Smooth muscle cell (in vitro differentiated cells): ENCODE data around the gene TSPO. TPM values are rescaled to one million over a fixed set of nuclear protein-coding genes. Genes with fewer than 3 reads are reported as not detected.

Source experiments
- DNase-seq: peaks from one replicate; lab custom pipeline; 2025; ENCODE audit not compliant: unreplicated experiment; lab: John Stamatoyannopoulos, UW
- H2AFZ ChIP-seq: fragments of 200-600 bp; sonication (generic); 2 replicates; pipeline ENCODE4 v1.6.0; 2016; ENCODE audit warnings: antibody characterized with exemption, low read depth, mild to moderate bottlenecking
- H3F3A ChIP-seq: fragments of 200-600 bp; sonication (generic); 2 replicates; pipeline ENCODE4 v1.6.0; 2017; ENCODE audit warnings: antibody characterized with exemption, low read depth
- H3K27ac ChIP-seq: fragments of 200-600 bp; sonication (generic); 2 replicates; pipeline ENCODE4 v1.5.1; 2016; ENCODE audit warnings: low read depth, mild to moderate bottlenecking
- H3K27me3 ChIP-seq: fragments of 200-600 bp; sonication (generic); 2 replicates; pipeline ENCODE4 v1.6.1; 2016; ENCODE audit warnings: low read depth, mild to moderate bottlenecking
- H3K36me3 ChIP-seq: fragments of 200-600 bp; sonication (generic); 2 replicates; pipeline ENCODE4 v1.5.1; 2016; ENCODE audit warnings: low read depth
- H3K4me1 ChIP-seq: fragments of 200-600 bp; sonication (generic); 2 replicates; pipeline ENCODE4 v1.5.1; 2016; ENCODE audit warnings: low read depth
- H3K4me2 ChIP-seq: fragments of 200-600 bp; sonication (generic); 2 replicates; pipeline ENCODE4 v1.6.0; 2016; ENCODE audit warnings: mild to moderate bottlenecking
- H3K4me3 ChIP-seq: fragments of 200-600 bp; sonication (generic); 2 replicates; pipeline ENCODE4 v1.5.1; 2016; ENCODE audit warnings: mild to moderate bottlenecking
- H3K79me2 ChIP-seq: fragments of 200-600 bp; sonication (generic); 2 replicates; pipeline ENCODE4 v1.6.0; 2016; ENCODE audit warnings: low read depth, mild to moderate bottlenecking
- H3K9ac ChIP-seq: fragments of 200-600 bp; sonication (generic); 2 replicates; pipeline ENCODE4 v1.6.0; 2016; ENCODE audit warnings: low read depth
- H3K9me3 ChIP-seq: fragments of 200-600 bp; sonication (generic); replicated peaks from 2 replicates; pipeline ENCODE4 v1.5.1; 2016; ENCODE audit warnings: low read depth
- H4K20me1 ChIP-seq: fragments of 200-600 bp; sonication (generic); 2 replicates; pipeline ENCODE4 v1.6.0; 2016; ENCODE audit warnings: low read depth
- WGBS: methylation state at CpG from one replicate; pipeline ENCODE4 v1.1.7; 2016; ENCODE audit warnings: low lambda C conversion rate; 5-methylcytosine and 5-hydroxymethylcytosine counted together
- polyA plus RNA-seq: library from polyadenylated mRNA; unstranded; fragments of >200 nt; fragmentation: Nextera tagmentation; extraction: Ambion mirVana; gene quantifications from 2 replicates; pipeline ENCODE4 v1.2.1, GENCODE V29; 2016
- total RNA-seq: library from RNA; depleted of rRNA; stranded (reverse); fragments of >200 nt; gene quantifications from 2 replicates; pipeline ENCODE4 v1.2.3, GENCODE V29; 2014
- TF ChIP-seq, protein P1 (sequence below): fragments of 200-600 bp; sonication (generic); IDR thresholded peaks from 2 replicates; pipeline ENCODE4 v1.5.1; 2017; ENCODE audit warnings: borderline replicate concordance, mild to moderate bottlenecking, antibody characterized with exemption; ENCODE audit not compliant: insufficient read depth, poor library complexity, severe bottlenecking

The TSPO gene
- total and polyA plus RNA-seq, 2 experiments from 2014 or later, result 170 to 251 TPM

DNA sequence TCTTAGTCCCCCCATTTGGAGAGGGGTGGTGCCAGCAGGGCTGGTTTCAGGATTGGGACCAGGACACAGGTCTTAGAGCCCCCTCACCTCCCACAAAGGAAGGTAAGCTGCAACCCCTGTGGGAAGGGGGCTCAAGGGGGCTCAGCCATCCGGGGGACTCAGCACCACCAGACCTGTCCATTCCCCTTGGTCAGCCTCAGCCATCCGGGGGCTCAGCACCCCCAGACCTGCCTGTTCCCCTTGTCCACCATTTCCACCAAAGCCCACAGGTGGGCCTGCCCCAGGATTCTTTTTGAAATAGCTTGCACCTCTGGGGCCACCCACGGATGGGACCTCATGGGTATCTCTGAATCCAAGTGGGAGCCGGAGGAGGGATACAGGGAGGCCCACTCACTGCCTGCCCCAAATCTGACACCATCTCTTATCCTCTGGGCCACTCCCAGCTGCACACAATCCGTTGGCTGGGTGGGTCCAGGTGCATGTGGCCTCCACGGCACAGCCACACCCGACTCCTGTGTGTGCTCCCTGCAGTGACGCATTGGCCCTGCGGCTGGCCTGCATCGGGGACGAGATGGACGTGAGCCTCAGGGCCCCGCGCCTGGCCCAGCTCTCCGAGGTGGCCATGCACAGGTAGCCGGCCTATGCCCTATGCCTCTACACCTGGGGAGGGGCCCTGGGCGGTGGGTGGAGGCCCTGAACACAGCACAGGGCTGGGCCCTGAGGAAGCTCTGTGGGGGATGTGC is 24.0 kb upstream of the TSPO start:
- no peak overlapping the region for H3K9ac ChIP-seq
- no peaks in the 10 kb centered on the region for H3K9me3 ChIP-seq
- H3K4me1 ChIP-seq, result no peaks in the 10 kb centered on the region
- no peaks in the 10 kb centered on the region for H3K79me2 ChIP-seq
- no peaks in the 10 kb centered on the region for H3K36me3 ChIP-seq
- peak overlapping the region; percentile 71 for H3K27ac ChIP-seq
- no peaks in the 10 kb centered on the region for H4K20me1 ChIP-seq
- peak overlapping the region; percentile 62 for H3K4me2 ChIP-seq
- H3F3A ChIP-seq, result no peaks in the 10 kb centered on the region
- H3K4me3 ChIP-seq, result no peak overlapping the region
- 71% methylated on average over 17 of the region's 17 CpGs for WGBS
- no peak for DNase-seq
- H2AFZ ChIP-seq, result no peak overlapping the region
- H3K27me3 ChIP-seq, result no peaks in the 10 kb centered on the region
- TF ChIP-seq, protein P1, sequence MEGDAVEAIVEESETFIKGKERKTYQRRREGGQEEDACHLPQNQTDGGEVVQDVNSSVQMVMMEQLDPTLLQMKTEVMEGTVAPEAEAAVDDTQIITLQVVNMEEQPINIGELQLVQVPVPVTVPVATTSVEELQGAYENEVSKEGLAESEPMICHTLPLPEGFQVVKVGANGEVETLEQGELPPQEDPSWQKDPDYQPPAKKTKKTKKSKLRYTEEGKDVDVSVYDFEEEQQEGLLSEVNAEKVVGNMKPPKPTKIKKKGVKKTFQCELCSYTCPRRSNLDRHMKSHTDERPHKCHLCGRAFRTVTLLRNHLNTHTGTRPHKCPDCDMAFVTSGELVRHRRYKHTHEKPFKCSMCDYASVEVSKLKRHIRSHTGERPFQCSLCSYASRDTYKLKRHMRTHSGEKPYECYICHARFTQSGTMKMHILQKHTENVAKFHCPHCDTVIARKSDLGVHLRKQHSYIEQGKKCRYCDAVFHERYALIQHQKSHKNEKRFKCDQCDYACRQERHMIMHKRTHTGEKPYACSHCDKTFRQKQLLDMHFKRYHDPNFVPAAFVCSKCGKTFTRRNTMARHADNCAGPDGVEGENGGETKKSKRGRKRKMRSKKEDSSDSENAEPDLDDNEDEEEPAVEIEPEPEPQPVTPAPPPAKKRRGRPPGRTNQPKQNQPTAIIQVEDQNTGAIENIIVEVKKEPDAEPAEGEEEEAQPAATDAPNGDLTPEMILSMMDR, result no peak

DNA sequence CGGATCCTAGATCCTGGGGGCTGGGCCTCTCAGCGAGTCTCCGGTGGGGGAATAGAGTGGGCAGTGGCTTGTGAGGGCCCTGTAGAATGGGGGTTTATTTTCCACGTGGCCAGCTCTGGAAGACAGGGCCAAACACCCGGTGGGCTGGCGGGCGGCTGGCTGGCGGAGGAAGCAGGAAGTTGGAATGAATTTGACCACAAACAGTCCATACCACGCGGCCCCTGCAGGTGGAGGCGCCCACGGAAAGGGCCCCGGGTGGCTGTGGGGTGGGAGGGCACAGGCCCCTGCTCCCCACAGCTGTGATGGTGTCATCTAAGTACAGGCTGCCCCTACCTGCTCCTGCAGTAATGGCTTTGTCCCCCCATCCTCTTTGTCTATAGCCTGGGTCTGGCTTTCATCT is 23.2 kb upstream of the TSPO start:
- Histone ChIP-seq H3K4me3 (no peak overlapping the region), H3K9ac (no peak overlapping the region), H3K27ac (no peak overlapping the region), H3K4me1 (no peaks in the 10 kb centered on the region), H3K36me3 (no peaks in the 10 kb centered on the region), H3K9me3 (no peaks in the 10 kb centered on the region), H3F3A (no peaks in the 10 kb centered on the region), H3K4me2 (no peak overlapping the region), H2AFZ (no peak overlapping the region), H3K27me3 (no peaks in the 10 kb centered on the region), H3K79me2 (no peaks in the 10 kb centered on the region), H4K20me1 (no peaks in the 10 kb centered on the region)
- WGBS, result 89% methylated on average over 13 of the region's 13 CpGs
- TF ChIP-seq, protein P1, result no peak
- DNase-seq, result no peak

DNA sequence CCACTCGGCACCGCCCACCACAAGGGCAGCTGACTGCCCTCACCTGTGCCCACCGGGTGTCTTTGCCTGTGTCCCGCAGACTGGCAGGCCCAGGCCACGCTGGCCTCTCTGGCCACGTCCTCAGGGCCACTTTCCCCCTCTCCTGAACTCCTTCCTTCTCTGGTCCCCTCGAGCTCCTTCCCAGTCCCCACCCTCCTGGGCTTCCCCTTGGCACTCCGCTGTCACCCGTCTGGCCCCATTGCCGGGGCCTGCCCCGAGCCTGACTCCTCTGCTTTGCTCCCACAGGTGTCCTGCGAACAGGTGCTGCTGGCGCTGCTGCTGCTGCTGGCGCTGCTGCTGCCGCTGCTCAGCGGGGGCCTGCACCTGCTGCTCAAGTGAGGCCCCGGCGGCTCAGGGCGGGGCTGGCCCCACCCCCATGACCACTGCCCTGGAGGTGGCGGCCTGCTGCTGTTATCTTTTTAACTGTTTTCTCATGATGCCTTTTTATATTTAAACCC is 22.4 kb upstream of the TSPO start:
- TF ChIP-seq, protein P1, result no peak
- H3K4me3 ChIP-seq, result no peak overlapping the region
- no peak overlapping the region for H3K27ac ChIP-seq
- H3K9ac ChIP-seq, result no peak overlapping the region
- H3K9me3 ChIP-seq, result no peaks in the 10 kb centered on the region
- 79% methylated on average over 16 of the region's 20 CpGs for whole genome bisulfite sequencing
- no peaks in the 10 kb centered on the region for H3K36me3 ChIP-seq
- no peak overlapping the region for H3K4me2 ChIP-seq
- no peaks in the 10 kb centered on the region for H3K27me3 ChIP-seq
- no peaks in the 10 kb centered on the region for H3K79me2 ChIP-seq
- H3K4me1 ChIP-seq, result no peaks in the 10 kb centered on the region
- no peak overlapping the region for H2AFZ ChIP-seq
- DNase-seq, result no peak
- no peaks in the 10 kb centered on the region for H4K20me1 ChIP-seq
- H3F3A ChIP-seq, result no peaks in the 10 kb centered on the region
